Activated CD4-positive, alpha-beta T cell treated with anti-CD3 and anti-CD28 coated beads, Interleukin-2, amount 50 U/mL, for 48 hours (primary cell): ENCODE measurements around the gene DNAAF5.

ENCODE experiments used
- DNase-seq, 2 experiments: peaks; one replicate each; pipeline ENCODE4 v3.0.0-alpha.2; 2020

The DNAAF5 gene

DNA sequence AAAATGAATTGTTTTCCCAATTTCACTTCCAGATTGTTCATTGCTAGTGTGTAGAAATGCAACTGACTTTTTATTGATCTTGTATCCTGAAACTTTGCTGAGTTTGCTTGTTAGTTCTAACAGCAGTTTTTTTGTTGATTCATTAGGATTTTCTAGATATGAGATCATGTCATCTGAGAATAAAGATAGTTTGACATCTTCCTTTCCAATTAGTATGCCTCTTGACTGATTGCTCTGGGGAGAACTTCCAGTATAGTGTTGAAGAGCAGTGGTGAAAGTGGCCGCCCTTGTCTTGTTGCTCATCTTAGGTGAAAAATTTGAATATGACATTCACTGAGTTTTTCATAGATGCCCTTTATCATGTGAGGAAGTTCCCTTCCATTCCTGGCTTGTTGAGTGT lies 93.8 kb downstream of the DNAAF5 start:
- no peak for DNase-seq

DNA sequence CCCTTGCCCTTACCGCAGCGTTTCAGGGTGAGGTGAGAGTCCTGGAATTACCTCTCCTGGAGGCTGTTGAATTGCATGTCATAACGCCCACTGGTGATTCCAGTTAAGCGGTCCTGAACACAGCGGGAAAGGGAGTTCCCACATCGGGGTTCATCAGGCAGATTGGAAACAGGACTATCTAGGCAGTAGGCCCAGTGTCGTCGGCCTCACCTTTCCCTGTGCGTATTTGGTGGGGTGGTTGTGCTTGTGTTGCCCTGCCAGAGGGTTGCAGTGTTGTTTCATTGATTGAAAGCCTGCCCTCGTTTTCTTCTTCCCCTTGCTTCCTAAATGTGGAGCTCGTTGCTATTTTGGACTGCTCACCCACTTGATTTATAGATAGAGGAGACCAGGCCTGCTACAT lies 95.2 kb downstream of the DNAAF5 start:
- DNase-seq = no peak

DNA sequence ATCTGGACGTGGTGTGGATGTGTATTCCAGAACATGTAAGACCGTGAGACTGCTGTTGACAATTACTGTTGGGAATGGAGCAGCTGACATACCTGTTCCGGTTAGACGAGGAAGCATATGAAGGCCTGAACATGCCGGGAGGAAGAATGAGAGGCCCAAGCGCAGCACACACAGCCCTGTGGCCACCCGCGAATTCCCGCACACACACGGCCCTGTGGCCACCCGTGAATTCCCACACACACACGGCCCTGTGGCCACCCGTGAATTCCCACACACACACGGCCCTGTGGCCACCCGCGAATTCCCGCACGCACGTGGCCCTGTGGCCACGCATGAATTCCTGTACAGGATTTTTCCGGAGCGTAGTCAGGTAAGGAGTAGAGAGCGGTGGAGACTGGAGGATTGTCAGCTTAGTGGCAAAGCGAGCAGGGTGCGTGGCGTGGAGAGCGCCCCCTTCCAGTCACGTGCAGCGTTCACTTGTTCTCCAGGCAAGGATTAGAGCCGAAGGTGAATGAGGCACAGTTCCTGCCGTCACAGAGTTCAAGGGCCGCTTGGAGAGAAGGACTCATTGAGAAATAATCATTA lies 96.3 kb downstream of the DNAAF5 start:
- no peak for DNase-seq

DNA sequence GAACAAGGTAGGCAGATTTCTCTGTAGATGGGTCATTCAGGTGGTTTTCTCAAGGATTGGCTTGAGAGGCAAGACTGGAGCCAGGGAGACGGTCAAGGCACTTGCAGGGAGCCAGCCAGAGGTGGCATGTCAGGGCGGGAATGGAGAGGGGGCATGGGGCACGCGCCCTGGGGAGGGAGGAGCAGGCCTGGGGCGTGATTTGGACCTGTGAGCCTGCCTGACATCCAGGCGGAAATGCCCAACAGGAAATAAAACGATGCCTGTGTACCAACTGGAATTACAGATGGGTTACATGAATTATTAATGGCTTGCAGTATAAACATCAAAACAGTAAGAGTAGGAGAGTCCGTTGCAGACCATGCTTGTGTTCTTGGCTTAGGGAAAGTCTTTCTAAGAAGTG lies 97.2 kb downstream of the DNAAF5 start:
- no peak for DNase-seq

DNA sequence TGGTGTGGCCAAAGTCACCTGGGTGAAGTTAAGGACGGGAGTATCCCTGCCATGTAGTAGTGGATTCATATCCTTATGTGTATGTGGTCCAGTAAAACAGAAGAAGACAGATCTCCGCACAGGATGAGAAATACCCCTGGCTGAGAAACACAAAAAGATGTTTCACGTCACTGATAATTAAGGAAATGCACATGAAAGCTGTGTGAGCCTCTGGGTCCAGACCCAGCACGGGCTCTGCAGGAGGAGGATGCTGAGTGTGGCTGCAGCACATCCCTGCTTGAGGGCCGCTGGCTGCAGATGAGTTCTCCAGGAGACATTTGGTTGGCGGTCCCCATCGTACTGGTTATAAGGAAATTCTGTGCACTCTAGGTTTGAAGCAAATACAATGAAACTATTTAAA lies 97.6 kb downstream of the DNAAF5 start:
- DNase-seq = no peak

DNA sequence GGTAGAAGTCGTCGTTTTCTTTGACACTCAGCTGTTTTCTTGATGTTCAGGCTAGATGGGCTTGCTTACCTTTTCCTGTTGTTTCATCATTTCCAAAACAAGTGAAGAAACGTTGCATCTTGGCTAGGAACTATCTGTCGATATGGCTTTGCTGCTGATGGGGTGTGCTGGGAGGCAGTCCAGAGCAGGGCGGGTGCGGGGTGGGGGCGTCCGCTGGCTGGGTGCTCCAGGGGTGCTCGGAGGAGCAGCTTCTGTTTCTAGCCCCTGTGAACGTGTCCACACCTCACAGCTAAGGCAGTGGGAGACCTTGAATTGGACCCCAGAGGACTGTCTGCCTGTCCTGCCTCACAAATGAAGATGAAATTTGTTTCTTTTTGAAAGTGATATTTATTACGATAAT lies 98.2 kb downstream of the DNAAF5 start:
- DNase-seq = no peak

DNA sequence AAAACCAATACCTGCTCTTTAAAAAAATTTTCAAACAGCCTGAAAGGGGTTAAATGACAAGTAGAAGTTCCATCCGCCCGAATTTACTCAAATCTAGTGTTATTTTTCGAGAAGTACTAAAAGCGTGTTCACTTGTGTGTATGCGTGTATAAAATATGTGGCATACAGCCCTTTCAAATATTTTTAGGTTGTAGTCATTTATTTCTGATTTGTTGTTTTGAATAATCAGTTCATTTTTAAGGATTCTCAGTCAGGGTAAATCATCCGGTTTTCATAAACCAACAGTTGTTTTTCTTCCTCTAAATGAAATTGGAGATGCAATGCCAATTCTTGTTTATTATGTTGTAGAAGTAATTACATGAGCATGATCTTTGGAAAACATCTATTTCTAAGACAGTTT lies 98.9 kb downstream of the DNAAF5 start:
- DNase-seq = no peak

DNA sequence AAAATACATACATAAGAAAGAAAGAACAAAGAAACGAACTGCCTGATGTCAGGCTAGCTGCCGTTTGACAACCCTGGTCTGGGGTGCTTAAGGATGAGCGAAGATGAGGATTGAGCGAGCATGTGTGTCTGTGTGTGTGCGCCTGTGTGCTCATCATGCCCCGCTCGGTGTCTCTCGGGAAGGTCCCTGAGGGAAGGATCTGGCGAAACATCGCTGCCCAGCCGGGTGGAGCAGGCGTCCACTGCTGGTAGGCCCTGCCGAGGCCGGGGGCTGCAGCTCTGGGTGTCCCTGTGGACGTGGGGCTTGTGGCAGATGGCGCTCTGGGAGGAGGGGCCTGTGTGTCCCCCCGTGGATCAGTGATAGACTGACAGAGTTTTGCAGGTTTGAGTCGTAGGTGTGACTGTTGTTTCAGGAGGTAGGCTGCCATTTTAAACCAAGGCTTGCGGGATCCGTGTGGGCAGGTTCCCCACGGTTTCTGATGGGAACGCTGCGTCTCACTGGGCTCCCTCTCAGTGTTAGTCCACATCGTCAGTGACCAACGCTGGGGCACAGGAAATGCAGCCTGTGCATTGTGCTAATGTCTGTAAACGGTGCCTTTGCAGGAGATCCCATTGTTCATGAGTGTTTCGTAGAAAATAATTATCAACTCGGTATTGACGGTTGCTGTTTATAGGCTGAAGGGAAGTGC lies 99.9 kb downstream of the DNAAF5 start:
- DNase-seq = no peak

- no peak for DNase-seq
Observed at GRCh38 chr7:828793-829561, 102.5 kb downstream of the DNAAF5 start.

GRCh38 chr7:830069-830468 lies 103.6 kb downstream of the DNAAF5 start:
- no peak for DNase-seq

DNA sequence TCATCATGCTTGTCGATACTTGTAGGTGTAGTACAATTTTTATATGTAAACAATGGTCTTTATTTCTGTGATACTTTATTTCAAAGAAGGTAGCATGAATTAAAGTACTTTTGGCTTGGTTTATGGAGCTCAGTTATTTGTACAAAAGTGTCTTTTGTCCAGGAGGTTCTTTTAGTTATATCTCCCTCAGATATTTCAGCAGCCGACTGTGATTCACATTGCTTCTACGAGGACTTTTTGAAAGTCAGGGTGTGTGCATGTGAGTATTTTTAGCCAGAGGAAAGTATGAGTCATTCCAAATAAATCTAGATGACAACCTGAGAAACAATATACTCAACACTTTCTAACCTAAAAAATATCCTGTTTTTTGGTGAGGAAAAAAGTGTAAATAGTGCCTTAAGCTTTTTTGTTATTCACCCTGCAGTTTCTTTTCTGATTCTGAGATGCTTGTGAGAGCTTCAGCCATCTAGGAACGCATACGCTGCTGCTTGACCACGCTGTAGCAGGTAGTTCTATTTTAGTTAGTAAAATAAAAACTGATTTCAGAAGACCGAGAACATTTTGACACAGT lies 105.2 kb downstream of the DNAAF5 start:
- DNase-seq = peak in 1 of 2 experiments; percentile 26

GRCh38 chr7:832167-832967 lies 105.9 kb downstream of the DNAAF5 start, which contains the start of gene SUN1:
Gene SUN1 (plus strand): TSS chr7:832476. CDS start chr7:832525, 49 bp downstream.
- peak; percentile 60 to 72 for DNase-seq

DNA sequence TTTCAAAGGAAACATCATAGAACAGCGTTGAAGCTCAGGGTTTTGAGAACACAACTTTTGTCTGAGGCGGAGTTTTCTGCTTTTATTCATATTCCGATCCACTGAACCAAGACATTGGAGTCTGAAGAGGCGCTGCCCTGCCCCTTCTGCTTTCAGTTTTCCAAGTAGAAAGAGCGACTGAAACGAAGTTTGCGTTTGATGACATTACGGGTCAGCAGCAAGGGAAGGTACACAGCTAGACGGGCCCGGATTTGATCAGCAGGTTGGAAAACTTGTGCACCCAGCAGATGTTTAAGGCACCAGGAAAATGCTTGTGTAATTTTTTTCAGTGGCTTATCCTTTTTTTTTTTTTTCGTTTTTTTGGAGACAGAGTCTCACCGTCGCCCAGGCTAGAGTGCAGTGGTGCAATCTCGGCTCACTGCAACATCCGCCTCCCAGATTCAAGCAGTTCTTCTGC lies 106.5 kb downstream of the DNAAF5 start:
- DNase-seq = no peak

DNA sequence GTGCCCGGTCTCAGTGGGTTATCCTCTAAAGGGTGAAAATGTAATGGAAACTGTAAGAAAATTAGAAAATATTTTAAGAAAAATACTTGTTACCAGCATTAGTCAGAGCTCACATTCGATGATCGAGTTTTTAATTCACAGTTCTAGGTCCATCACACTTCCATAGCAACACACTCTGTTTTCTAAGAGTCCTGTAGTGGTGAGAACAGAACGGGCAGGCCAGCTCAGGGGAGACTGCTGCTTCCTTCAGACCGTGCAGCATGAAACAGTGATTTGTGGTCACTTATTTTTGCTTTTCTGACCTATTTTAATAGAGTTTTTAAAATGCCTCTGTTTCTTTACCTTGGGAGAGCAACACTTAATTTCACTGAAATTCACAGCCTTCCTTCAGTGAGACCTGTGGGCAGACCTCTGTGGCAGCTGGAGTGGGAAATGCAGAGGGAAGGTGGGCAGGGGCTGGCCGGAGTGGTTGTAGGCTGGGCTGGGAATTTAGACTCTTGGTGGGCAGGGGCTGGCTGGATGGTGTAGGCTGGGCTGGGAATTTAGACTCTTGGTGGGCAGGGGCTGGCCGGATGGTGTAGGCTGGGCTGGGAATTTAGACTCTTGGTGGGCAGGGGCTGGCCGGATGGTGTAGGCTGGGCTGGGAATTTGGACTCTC lies 107.2 kb downstream of the DNAAF5 start:
- no peak for DNase-seq

- DNase-seq = no peak
Observed at GRCh38 chr7:834277-834676, 107.8 kb downstream of the DNAAF5 start.

DNA sequence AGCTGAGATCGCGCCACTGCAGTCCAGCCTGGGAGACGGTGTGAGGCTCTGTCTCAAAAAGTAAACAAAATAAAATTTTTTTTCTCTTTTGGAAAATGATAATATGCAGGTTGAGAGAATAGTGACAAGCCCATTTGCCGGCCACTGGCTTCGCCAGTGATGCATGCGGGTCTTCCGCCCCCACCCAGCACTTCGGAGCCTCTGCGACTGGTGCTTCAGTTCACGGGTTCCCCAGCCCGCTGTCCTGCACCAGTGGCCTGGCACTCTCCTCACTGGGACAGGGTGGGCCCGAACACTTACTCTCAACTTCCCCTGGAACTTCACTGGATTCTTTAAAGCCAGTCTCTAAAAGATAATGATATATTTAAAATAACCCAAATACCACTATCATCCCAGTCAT lies 108.5 kb downstream of the DNAAF5 start:
- DNase-seq = no peak

GRCh38 chr7:835485-836401 lies 109.2 kb downstream of the DNAAF5 start:
- DNase-seq = no peak
